ENCODE measurements around the gene KIF1A.

Gene KIF1A

GRCh38 chr2:240777456-240778212 lies 42.4 kb downstream of the KIF1A start:
- no peak for DNase-seq (ENCODE audit: extremely low read depth, low read depth)
- no peak for TF ChIP-seq CTCF (IDR thresholded peaks at IDR 0.05; ENCODE audit: low read depth, low read length)

- no peak for TF ChIP-seq CTCF (IDR thresholded peaks at IDR 0.05; ENCODE audit: low read depth, low read length)
- DNase-seq (ENCODE audit: extremely low read depth, low read depth), result no peak
These were observed 44.1 kb downstream of the KIF1A start for GRCh38 chr2:240775905-240776304.

- no peak for TF ChIP-seq CTCF (IDR thresholded peaks at IDR 0.05; ENCODE audit: low read depth, low read length)
- no peak for DNase-seq (ENCODE audit: extremely low read depth, low read depth)
These were observed 45.2 kb downstream of the KIF1A start for GRCh38 chr2:240774856-240775255.

GRCh38 chr2:240769096-240769495 lies 50.9 kb downstream of the KIF1A start:
- TF ChIP-seq CTCF (IDR thresholded peaks at IDR 0.05; ENCODE audit: low read depth, low read length), result no peak
- no peak for DNase-seq (ENCODE audit: extremely low read depth, low read depth)

GRCh38 chr2:240768216-240768615 lies 51.8 kb downstream of the KIF1A start:
- TF ChIP-seq CTCF (IDR thresholded peaks at IDR 0.05; ENCODE audit: low read depth, low read length), result no peak
- DNase-seq (ENCODE audit: extremely low read depth, low read depth), result no peak

- no peak for TF ChIP-seq CTCF (IDR thresholded peaks at IDR 0.05; ENCODE audit: low read depth, low read length)
- no peak for DNase-seq (ENCODE audit: extremely low read depth, low read depth)
These were observed 52.7 kb downstream of the KIF1A start for GRCh38 chr2:240767341-240767740.

GRCh38 chr2:240766072-240766471 lies 53.9 kb downstream of the KIF1A start:
- no peak for TF ChIP-seq CTCF (IDR thresholded peaks at IDR 0.05; ENCODE audit: low read depth, low read length)

More at GRCh38 chr2:240766072-240766471, 53.9 kb downstream of the KIF1A start:
- DNase-seq (ENCODE audit: extremely low read depth, low read depth), result no peak
